SK-N-SH treated with all-trans-retinoic acid at 6 μM for 48 hours (cell line): ENCODE measurements around the gene CHEK1.

ENCODE experiments used
- ATAC-seq: fragments of 200-7000 bp; cut with Tn5 transposase; 3 replicates; pipeline ENCODE4 v1.9.1; 2020; ENCODE audit warnings: mild to moderate bottlenecking, moderate library complexity
- ARNTL ChIP-seq: fragments of 450-650 bp; formaldehyde crosslinking; IDR thresholded peaks from 2 replicates; pipeline ENCODE4 v1.5.0; 2020; ENCODE audit warnings: low read depth, mild to moderate bottlenecking, moderate library complexity, borderline replicate concordance
- CSDC2 ChIP-seq: fragments of 250-450 bp; sonication (Bioruptor Pico); IDR thresholded peaks from 2 replicates; pipeline ENCODE4 v1.5.0; 2020; ENCODE audit warnings: mild to moderate bottlenecking, moderate library complexity
- ESRRG ChIP-seq: fragments of 250-450 bp; sonication (Bioruptor Pico); IDR thresholded peaks from 2 replicates; pipeline ENCODE4 v1.6.1; 2021; ENCODE audit warnings: mild to moderate bottlenecking
- GLIS3 ChIP-seq: fragments of 250-450 bp; sonication (Bioruptor Pico); IDR thresholded peaks from 2 replicates; pipeline ENCODE4 v1.5.0; 2020; ENCODE audit warnings: mild to moderate bottlenecking, moderate library complexity
- ISL1 ChIP-seq: fragments of 250-450 bp; sonication (Bioruptor Pico); IDR thresholded peaks from 2 replicates; pipeline ENCODE4 v2.1.2; 2022; ENCODE audit warnings: mild to moderate bottlenecking, moderate library complexity
- OSR1 ChIP-seq: fragments of 250-450 bp; sonication (Bioruptor Pico); IDR thresholded peaks from 2 replicates; pipeline ENCODE4 v1.8.0; 2022; ENCODE audit warnings: moderate library complexity, mild to moderate bottlenecking, inconsistent platforms
- PPARA ChIP-seq: fragments of 250-450 bp; sonication (Bioruptor Pico); IDR thresholded peaks from 2 replicates; pipeline ENCODE4 v1.5.0; 2020; ENCODE audit warnings: mild to moderate bottlenecking, borderline replicate concordance
- TCF4 ChIP-seq: fragments of 250-450 bp; sonication (Bioruptor Pico); IDR thresholded peaks from 2 replicates; pipeline ENCODE4 v1.8.0; 2021; ENCODE audit warnings: mild to moderate bottlenecking, moderate library complexity, borderline replicate concordance
- ZC3H10 ChIP-seq: fragments of 250-450 bp; sonication (Bioruptor Pico); IDR thresholded peaks from 2 replicates; pipeline ENCODE4 v1.5.1; 2021; ENCODE audit warnings: mild to moderate bottlenecking, moderate library complexity
- ZFP3 ChIP-seq: fragments of 250-450 bp; sonication (Bioruptor Pico); IDR thresholded peaks from 2 replicates; pipeline ENCODE4 v1.5.0; 2020; ENCODE audit warnings: mild to moderate bottlenecking, moderate library complexity
- ZFP30 ChIP-seq: fragments of 450-650 bp; formaldehyde crosslinking; IDR thresholded peaks from 2 replicates; pipeline ENCODE4 v1.5.0; 2022; ENCODE audit warnings: mild to moderate bottlenecking, moderate library complexity
- ZNF565 ChIP-seq: fragments of 450-650 bp; formaldehyde crosslinking; conservative IDR thresholded peaks from 2 replicates; pipeline ENCODE4 v1.5.0; 2020; ENCODE audit warnings: low read depth, mild to moderate bottlenecking, moderate library complexity
- ZNF70 ChIP-seq: fragments of 450-650 bp; formaldehyde crosslinking; IDR thresholded peaks from 2 replicates; pipeline ENCODE4 v1.5.0; 2020; ENCODE audit warnings: mild to moderate bottlenecking, moderate library complexity
- TF ChIP-seq, protein P1 (sequence below): fragments of 250-450 bp; sonication (Bioruptor Pico); IDR thresholded peaks from 2 replicates; pipeline ENCODE4 v1.8.0; 2020; ENCODE audit warnings: mild to moderate bottlenecking, moderate library complexity, borderline replicate concordance
- TF ChIP-seq, protein P2 (sequence below): fragments of 250-450 bp; sonication (Bioruptor Pico); IDR thresholded peaks from 2 replicates; pipeline ENCODE4 v1.5.1; 2021; ENCODE audit warnings: mild to moderate bottlenecking, moderate library complexity
- TF ChIP-seq, protein P3 (sequence below): fragments of 250-450 bp; sonication (Bioruptor Pico); IDR thresholded peaks from 2 replicates; pipeline ENCODE4 v1.5.0; 2020; ENCODE audit warnings: mild to moderate bottlenecking, moderate library complexity
- TF ChIP-seq, protein P4 (sequence below): fragments of 250-450 bp; sonication (Bioruptor Pico); IDR thresholded peaks from 2 replicates; pipeline ENCODE4 v1.8.0; 2021; ENCODE audit warnings: low read depth, mild to moderate bottlenecking, moderate library complexity, borderline replicate concordance
- TF ChIP-seq, protein P5 (sequence below): fragments of 250-450 bp; sonication (Bioruptor Pico); IDR thresholded peaks from 2 replicates; pipeline ENCODE4 v1.5.1; 2020; ENCODE audit warnings: low read depth, mild to moderate bottlenecking, moderate library complexity

CHEK1 gene

DNA sequence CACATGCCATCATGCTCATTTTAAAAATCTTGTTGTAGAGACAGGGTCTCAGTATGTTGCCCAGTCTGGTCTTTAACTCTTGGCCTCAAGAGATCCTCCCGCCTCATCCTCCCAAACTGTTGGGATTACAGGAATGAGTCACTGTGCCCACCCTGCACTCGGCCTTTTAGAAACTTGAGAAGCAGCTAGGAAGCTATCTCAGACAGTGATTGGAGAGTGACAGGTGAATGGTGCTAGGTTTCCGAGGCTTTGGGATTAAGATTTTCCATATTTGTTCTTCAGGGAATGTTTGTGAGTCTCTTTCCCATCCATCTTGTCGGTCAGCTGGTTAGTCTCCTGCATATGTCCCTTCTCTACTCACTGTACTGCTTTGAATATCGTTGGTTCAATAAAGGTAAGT, 45.2 kb upstream of the CHEK1 start:
- TF ChIP-seq, protein P1, sequence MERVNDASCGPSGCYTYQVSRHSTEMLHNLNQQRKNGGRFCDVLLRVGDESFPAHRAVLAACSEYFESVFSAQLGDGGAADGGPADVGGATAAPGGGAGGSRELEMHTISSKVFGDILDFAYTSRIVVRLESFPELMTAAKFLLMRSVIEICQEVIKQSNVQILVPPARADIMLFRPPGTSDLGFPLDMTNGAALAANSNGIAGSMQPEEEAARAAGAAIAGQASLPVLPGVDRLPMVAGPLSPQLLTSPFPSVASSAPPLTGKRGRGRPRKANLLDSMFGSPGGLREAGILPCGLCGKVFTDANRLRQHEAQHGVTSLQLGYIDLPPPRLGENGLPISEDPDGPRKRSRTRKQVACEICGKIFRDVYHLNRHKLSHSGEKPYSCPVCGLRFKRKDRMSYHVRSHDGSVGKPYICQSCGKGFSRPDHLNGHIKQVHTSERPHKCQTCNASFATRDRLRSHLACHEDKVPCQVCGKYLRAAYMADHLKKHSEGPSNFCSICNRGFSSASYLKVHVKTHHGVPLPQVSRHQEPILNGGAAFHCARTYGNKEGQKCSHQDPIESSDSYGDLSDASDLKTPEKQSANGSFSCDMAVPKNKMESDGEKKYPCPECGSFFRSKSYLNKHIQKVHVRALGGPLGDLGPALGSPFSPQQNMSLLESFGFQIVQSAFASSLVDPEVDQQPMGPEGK (CRISPR knock-in tag): no peak
- TF ChIP-seq, protein P2, sequence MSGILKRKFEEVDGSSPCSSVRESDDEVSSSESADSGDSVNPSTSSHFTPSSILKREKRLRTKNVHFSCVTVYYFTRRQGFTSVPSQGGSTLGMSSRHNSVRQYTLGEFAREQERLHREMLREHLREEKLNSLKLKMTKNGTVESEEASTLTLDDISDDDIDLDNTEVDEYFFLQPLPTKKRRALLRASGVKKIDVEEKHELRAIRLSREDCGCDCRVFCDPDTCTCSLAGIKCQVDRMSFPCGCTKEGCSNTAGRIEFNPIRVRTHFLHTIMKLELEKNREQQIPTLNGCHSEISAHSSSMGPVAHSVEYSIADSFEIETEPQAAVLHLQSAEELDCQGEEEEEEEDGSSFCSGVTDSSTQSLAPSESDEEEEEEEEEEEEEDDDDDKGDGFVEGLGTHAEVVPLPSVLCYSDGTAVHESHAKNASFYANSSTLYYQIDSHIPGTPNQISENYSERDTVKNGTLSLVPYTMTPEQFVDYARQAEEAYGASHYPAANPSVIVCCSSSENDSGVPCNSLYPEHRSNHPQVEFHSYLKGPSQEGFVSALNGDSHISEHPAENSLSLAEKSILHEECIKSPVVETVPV (CRISPR knock-in tag): no peak
- no peak for TF ChIP-seq ZNF565
- TF ChIP-seq ZFP30 (CRISPR knock-in tag): no peak
- no peak for TF ChIP-seq ISL1 (CRISPR knock-in tag)
- no peak for TF ChIP-seq TCF4 (CRISPR knock-in tag)
- TF ChIP-seq ZFP3: no peak
- TF ChIP-seq ZNF70 (CRISPR knock-in tag): no peak
- no peak for ATAC-seq

DNA sequence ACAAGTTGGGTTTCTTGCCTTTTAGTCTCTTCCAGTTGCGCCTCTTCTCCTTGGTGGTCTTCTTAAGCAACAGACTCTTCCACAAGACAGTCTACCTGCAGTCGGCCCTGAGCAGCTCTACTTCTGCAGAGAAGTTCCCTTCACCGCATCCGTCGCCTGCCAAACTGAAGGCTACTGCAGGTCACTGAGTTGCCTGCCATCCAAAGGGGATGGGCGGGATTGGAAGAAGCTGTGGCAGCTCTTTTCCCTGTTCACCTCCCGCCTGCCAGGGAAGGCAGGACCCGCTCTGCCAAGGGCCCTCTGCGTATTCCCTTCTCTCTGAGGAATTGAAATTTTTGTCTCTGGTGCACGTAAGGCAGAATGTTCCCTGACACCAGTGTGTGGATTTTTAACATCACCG, 41.5 kb upstream of the CHEK1 start:
- TF ChIP-seq CSDC2 (CRISPR knock-in tag) (no peak), TCF4 (CRISPR knock-in tag) (no peak), ZC3H10 (no peak), ISL1 (CRISPR knock-in tag) (no peak), ESRRG (CRISPR knock-in tag) (no peak), ARNTL (CRISPR knock-in tag) (no peak), ZNF70 (CRISPR knock-in tag) (no peak), GLIS3 (CRISPR knock-in tag) (no peak)
- TF ChIP-seq, protein P3, sequence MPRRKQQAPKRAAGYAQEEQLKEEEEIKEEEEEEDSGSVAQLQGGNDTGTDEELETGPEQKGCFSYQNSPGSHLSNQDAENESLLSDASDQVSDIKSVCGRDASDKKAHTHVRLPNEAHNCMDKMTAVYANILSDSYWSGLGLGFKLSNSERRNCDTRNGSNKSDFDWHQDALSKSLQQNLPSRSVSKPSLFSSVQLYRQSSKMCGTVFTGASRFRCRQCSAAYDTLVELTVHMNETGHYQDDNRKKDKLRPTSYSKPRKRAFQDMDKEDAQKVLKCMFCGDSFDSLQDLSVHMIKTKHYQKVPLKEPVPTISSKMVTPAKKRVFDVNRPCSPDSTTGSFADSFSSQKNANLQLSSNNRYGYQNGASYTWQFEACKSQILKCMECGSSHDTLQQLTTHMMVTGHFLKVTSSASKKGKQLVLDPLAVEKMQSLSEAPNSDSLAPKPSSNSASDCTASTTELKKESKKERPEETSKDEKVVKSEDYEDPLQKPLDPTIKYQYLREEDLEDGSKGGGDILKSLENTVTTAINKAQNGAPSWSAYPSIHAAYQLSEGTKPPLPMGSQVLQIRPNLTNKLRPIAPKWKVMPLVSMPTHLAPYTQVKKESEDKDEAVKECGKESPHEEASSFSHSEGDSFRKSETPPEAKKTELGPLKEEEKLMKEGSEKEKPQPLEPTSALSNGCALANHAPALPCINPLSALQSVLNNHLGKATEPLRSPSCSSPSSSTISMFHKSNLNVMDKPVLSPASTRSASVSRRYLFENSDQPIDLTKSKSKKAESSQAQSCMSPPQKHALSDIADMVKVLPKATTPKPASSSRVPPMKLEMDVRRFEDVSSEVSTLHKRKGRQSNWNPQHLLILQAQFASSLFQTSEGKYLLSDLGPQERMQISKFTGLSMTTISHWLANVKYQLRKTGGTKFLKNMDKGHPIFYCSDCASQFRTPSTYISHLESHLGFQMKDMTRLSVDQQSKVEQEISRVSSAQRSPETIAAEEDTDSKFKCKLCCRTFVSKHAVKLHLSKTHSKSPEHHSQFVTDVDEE (CRISPR knock-in tag): no peak
- TF ChIP-seq, protein P1 (CRISPR knock-in tag): no peak
- TF ChIP-seq, protein P2 (CRISPR knock-in tag): no peak
- TF ChIP-seq, protein P4, sequence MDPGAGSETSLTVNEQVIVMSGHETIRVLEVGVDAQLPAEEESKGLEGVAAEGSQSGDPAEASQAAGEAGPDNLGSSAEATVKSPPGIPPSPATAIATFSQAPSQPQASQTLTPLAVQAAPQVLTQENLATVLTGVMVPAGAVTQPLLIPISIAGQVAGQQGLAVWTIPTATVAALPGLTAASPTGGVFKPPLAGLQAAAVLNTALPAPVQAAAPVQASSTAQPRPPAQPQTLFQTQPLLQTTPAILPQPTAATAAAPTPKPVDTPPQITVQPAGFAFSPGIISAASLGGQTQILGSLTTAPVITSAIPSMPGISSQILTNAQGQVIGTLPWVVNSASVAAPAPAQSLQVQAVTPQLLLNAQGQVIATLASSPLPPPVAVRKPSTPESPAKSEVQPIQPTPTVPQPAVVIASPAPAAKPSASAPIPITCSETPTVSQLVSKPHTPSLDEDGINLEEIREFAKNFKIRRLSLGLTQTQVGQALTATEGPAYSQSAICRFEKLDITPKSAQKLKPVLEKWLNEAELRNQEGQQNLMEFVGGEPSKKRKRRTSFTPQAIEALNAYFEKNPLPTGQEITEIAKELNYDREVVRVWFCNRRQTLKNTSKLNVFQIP (CRISPR knock-in tag): no peak
- TF ChIP-seq, protein P5, sequence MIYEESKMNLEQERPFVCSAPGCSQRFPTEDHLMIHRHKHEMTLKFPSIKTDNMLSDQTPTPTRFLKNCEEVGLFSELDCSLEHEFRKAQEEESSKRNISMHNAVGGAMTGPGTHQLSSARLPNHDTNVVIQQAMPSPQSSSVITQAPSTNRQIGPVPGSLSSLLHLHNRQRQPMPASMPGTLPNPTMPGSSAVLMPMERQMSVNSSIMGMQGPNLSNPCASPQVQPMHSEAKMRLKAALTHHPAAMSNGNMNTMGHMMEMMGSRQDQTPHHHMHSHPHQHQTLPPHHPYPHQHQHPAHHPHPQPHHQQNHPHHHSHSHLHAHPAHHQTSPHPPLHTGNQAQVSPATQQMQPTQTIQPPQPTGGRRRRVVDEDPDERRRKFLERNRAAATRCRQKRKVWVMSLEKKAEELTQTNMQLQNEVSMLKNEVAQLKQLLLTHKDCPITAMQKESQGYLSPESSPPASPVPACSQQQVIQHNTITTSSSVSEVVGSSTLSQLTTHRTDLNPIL (CRISPR knock-in tag): no peak
- ATAC-seq: no peak

DNA sequence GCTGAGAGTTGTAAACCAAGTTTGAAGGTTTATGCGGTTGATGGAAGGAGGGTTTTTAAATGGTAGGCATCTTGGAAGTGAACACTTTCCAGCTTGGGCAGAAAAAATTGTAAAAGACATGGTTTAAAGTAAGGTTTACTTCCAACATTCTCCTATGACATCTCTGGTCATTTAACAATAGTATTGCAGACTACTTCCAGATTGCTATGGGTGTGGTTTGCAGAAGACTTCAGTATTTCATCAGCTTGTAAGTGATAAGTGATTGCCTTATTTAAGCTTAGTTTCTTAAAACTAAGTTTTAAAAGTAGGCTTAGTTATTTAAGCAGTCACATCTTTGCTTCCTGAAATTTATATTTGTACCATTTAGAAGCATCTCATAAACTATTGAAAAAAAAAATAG, 39.5 kb upstream of the CHEK1 start:
- no peak for ATAC-seq
- no peak for TF ChIP-seq ARNTL (CRISPR knock-in tag)
- TF ChIP-seq, protein P3 (CRISPR knock-in tag): no peak
- TF ChIP-seq OSR1 (CRISPR knock-in tag): no peak
- no peak for TF ChIP-seq ZFP3
- no peak for TF ChIP-seq PPARA (CRISPR knock-in tag)
- no peak for TF ChIP-seq ZNF70 (CRISPR knock-in tag)
- TF ChIP-seq, protein P4 (CRISPR knock-in tag): no peak
